ENCODE results near the gene SDR42E1. TPM values are rescaled to one million over a fixed set of nuclear protein-coding genes. Genes with fewer than 3 reads are reported as not detected.
A peak's percentile ranks its signal among the peaks of the same experiment; 100 is the strongest.
"Not testable (repeated sequence)": the region's sequence is repeated elsewhere in the genome, so short reads cannot be mapped to it uniquely, and the experiment has no call there.

The SDR42E1 gene
- total RNA-seq, 2 donors from 2014 or later, result 5.5 to 7.2 TPM

DNA sequence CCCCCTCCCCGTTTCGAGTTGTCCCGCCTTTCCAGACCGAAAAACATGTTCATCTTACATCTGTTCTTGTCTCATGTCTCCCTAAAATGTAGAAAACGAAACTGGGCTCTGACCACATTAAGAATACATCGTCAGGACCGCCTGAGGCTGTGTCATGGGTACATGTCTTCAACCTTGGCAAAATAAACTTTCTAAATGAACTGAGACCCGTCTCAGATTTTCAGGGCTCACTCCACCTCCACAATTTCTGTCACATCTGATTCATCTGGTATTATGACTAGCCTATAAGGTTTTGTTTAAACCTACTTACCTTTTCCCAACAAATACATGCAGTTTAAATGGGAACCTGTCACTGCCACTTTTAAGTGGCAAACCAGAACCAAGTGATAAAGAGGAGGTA is 621 bp downstream of the SDR42E1 start:
- TF ChIP-seq POLR2A (IDR thresholded peaks at IDR 0.05), result no peak
- TF ChIP-seq POLR2AphosphoS5 (IDR thresholded peaks at IDR 0.05), result no peak
- TF ChIP-seq, protein P1, sequence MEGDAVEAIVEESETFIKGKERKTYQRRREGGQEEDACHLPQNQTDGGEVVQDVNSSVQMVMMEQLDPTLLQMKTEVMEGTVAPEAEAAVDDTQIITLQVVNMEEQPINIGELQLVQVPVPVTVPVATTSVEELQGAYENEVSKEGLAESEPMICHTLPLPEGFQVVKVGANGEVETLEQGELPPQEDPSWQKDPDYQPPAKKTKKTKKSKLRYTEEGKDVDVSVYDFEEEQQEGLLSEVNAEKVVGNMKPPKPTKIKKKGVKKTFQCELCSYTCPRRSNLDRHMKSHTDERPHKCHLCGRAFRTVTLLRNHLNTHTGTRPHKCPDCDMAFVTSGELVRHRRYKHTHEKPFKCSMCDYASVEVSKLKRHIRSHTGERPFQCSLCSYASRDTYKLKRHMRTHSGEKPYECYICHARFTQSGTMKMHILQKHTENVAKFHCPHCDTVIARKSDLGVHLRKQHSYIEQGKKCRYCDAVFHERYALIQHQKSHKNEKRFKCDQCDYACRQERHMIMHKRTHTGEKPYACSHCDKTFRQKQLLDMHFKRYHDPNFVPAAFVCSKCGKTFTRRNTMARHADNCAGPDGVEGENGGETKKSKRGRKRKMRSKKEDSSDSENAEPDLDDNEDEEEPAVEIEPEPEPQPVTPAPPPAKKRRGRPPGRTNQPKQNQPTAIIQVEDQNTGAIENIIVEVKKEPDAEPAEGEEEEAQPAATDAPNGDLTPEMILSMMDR (IDR thresholded peaks at IDR 0.05), result no peak
- peak overlapping the region; percentile 62 for H3K4me3 ChIP-seq
- intact Hi-C loops (cut with DNase I), result no loop called here
- H3K9me3 ChIP-seq, result no peaks in the 10 kb centered on the region
- no peak overlapping the region for H3K27ac ChIP-seq
- no peaks in the 10 kb centered on the region for H3K27me3 ChIP-seq (replicated peaks; ENCODE audit: insufficient read depth)
- WGBS, result 65% methylated on average over 8 of the region's 8 CpGs
- no peak for DNase-seq (ENCODE audit: low spot score)
- H3K4me1 ChIP-seq (replicated peaks), result no peaks in the 10 kb centered on the region
- no peaks in the 10 kb centered on the region for H3K36me3 ChIP-seq

DNA sequence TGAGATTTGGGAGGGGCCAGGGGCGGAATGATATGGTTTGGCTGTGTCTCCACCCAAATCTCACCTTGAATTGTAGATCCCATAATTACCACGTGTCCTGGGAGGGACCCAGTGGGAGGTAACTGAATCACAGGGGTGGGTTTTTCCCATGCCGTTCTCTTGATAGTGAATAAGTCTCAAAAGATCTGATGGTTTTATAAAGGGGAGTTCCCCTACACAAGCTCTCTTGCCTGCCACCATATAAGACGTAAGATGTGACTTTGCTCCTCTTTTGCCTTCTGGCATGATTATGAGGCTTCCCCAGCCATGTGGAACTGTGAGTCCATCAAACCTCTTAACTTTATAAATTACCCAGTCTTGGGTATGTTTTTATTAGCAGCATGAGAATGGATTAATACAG is 1.5 kb downstream of the SDR42E1 start:
- H3K4me1 ChIP-seq (replicated peaks); H3K9me3 ChIP-seq; intact Hi-C loops (cut with DNase I); DNase-seq (ENCODE audit: low spot score); H3K27ac ChIP-seq; H3K27me3 ChIP-seq (replicated peaks; ENCODE audit: insufficient read depth); H3K4me3 ChIP-seq; H3K36me3 ChIP-seq: not testable (repeated sequence)
- WGBS, result 96% methylated on average over 4 of the region's 4 CpGs

DNA sequence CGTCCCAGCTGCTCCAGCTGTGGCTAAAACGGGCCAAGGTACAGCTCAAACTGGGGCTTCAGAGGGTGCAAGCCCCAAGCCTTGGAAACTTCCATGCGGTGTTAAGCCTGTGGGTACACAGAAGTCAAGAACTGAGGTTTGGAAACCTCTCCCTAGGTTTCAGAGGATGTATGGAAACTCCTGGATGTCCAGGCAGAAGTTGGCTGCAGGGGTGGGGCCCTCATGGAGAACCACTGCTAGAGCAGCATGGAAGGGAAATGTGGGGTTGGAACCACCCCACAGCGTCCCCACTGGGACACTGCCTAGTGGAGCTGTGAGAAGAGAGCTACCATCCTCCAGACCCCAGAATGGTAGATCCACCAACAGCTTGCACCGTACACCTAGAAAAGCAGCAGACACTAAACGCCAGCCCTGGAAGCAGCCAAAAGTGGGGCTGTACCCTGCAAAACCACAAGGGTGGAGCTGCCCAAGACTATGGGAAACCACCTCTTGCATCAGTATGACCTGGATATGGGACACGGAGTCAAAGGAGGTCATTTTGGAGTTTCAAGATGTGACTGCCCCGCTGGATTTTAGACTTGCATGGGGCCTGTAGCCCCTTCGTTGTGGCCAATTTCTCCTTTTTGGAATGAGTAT is 2.2 kb downstream of the SDR42E1 start:
- TF ChIP-seq POLR2AphosphoS5 (IDR thresholded peaks at IDR 0.05) (no peak), POLR2A (IDR thresholded peaks at IDR 0.05) (no peak)
- TF ChIP-seq, protein P1 (IDR thresholded peaks at IDR 0.05), result no peak
- H3K36me3 ChIP-seq, result no peaks in the 10 kb centered on the region
- no peak for DNase-seq (ENCODE audit: low spot score)
- no peak overlapping the region for H3K27ac ChIP-seq
- H3K9me3 ChIP-seq, result no peaks in the 10 kb centered on the region
- H3K27me3 ChIP-seq (replicated peaks; ENCODE audit: insufficient read depth), result no peaks in the 10 kb centered on the region
- no peak overlapping the region for H3K4me3 ChIP-seq
- intact Hi-C loops (cut with DNase I), result no loop called here
- WGBS, result 98% methylated on average over 9 of the region's 9 CpGs
- no peaks in the 10 kb centered on the region for H3K4me1 ChIP-seq (replicated peaks)

DNA sequence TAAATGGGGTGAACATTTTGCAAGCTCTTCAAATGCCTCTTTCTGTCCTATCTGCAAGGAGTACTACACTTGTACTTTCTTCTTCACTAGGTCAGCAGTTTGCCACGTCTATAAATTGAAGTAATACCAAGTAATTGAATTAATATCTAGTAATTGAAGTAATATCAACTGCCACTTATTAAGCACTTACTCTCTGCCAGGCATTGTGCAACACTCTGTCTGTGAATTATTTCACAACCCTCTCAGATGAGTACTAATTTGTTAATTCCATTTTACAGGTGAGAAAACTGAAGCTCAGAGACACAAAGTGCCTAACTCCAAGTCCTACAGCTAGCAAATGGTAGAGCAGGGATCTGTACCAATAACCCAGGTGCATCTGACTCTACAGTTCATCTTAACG is 4.1 kb downstream of the SDR42E1 start:
- H3K4me1 ChIP-seq (replicated peaks), result no peaks in the 10 kb centered on the region
- WGBS, result 85% methylated on average over 2 of the region's 2 CpGs
- no peaks in the 10 kb centered on the region for H3K9me3 ChIP-seq
- H3K4me3 ChIP-seq, result no peak overlapping the region
- TF ChIP-seq, protein P1 (IDR thresholded peaks at IDR 0.05), result no peak
- TF ChIP-seq POLR2AphosphoS5 (IDR thresholded peaks at IDR 0.05) (no peak), POLR2A (IDR thresholded peaks at IDR 0.05) (no peak)
- no peaks in the 10 kb centered on the region for H3K27me3 ChIP-seq (replicated peaks; ENCODE audit: insufficient read depth)
- no peaks in the 10 kb centered on the region for H3K36me3 ChIP-seq
- no peak for DNase-seq (ENCODE audit: low spot score)
- no peak overlapping the region for H3K27ac ChIP-seq
- intact Hi-C loops (cut with DNase I), result no loop called here

DNA sequence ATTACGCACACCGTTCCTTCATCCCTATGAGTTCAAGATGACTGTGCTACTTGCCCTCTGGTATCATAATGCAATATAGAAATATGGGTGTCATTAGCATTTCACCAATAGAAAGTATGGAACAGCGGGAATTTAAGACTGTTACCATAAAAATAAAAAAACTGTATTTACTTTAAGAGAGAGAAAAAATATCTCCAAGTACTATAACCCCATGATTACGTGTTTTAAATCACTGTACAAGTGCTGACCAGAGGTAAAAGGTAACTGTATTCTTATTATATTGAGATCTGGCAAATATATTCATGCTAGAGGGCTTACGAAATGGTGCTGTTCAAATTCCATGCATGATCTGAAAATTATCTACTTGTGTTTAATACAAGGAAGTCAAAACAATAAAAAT is 5.2 kb downstream of the SDR42E1 start:
- no peak overlapping the region for H3K27ac ChIP-seq
- 79% methylated on average over 5 of the region's 5 CpGs for WGBS
- H3K36me3 ChIP-seq, result no peaks in the 10 kb centered on the region
- no peak for DNase-seq (ENCODE audit: low spot score)
- no peak overlapping the region for H3K4me3 ChIP-seq
- no peaks in the 10 kb centered on the region for H3K4me1 ChIP-seq (replicated peaks)
- intact Hi-C loops (cut with DNase I), result no loop called here
- TF ChIP-seq, protein P1 (IDR thresholded peaks at IDR 0.05), result no peak
- TF ChIP-seq POLR2AphosphoS5 (IDR thresholded peaks at IDR 0.05) (no peak), POLR2A (IDR thresholded peaks at IDR 0.05) (no peak)
- no peaks in the 10 kb centered on the region for H3K27me3 ChIP-seq (replicated peaks; ENCODE audit: insufficient read depth)
- no peaks in the 10 kb centered on the region for H3K9me3 ChIP-seq
